ENCODE measurements around the gene MKI67.

DNA sequence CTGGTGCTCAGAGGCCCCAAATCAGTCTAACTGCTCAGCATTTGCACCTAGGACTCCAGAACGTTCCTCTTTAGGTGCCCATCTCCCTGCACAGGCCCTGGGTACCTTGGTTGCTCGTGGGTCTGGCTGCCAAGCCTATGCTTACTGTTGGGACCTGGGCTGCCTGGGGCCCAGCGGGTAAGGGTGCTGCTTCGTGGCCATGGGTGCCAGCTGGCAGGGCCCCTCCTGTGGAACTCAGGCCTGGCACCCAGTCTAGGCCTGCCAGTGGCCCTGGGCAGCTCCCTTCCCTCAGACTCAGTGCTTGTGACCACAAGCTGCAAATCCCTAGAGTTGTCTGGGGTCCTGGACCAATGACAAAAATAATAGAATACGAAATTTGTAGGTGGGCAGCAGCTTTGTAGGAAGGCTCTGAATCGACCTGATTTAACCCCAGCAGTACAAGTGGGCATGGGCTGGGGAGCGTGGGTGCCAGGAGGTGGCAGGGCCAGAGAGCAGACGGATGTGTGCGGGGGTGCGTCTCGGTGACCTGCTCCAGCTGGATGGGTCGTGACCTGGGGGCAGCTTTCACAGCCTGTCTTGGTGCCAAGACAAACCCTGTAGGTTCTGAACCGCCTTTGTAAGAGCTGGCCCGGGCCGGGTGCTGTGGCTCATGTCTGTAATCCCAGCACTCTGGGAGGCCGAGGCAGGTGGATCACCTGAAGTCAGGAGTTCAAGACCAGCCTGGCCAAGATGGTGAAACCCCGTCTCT lies 69.7 kb downstream of the MKI67 start:
- TF ChIP-seq, protein P1, sequence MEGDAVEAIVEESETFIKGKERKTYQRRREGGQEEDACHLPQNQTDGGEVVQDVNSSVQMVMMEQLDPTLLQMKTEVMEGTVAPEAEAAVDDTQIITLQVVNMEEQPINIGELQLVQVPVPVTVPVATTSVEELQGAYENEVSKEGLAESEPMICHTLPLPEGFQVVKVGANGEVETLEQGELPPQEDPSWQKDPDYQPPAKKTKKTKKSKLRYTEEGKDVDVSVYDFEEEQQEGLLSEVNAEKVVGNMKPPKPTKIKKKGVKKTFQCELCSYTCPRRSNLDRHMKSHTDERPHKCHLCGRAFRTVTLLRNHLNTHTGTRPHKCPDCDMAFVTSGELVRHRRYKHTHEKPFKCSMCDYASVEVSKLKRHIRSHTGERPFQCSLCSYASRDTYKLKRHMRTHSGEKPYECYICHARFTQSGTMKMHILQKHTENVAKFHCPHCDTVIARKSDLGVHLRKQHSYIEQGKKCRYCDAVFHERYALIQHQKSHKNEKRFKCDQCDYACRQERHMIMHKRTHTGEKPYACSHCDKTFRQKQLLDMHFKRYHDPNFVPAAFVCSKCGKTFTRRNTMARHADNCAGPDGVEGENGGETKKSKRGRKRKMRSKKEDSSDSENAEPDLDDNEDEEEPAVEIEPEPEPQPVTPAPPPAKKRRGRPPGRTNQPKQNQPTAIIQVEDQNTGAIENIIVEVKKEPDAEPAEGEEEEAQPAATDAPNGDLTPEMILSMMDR (IDR thresholded peaks at IDR 0.05), result no peak
- no peak for TF ChIP-seq POLR2AphosphoS5 (IDR thresholded peaks at IDR 0.05; ENCODE audit: low read depth, low read length)
- no peak for TF ChIP-seq SIN3A (IDR thresholded peaks at IDR 0.05; ENCODE audit: borderline replicate concordance, insufficient read depth, low read depth, low read length)
- no peak for TF ChIP-seq TCF7L2 (IDR thresholded peaks at IDR 0.05; ENCODE audit: low read depth, low read length)

Measured in Panc1 (cell line).